Fibroblast of lung (primary cell): ENCODE measurements around the gene BBOF1.

Source experiments
- EZH2 ChIP-seq: IDR thresholded peaks from 2 replicates; pipeline ENCODE4 v1.5.1; 2012; ENCODE audit warnings: low read length, control low read depth, mild to moderate bottlenecking; ENCODE audit errors: missing control alignments
- TF ChIP-seq, protein P1 (sequence below), 2 donors: IDR thresholded peaks in 1 of 2; conservative IDR thresholded peaks in 1 of 2; 1 replicate in 1 of 2; 2 replicates in 1 of 2; pipeline ENCODE4 v1.5.1; 2011 to 2012; ENCODE audit warnings: low read length in 2 of 2, control low read depth in 1 of 2, inconsistent platforms in 1 of 2, low read depth in 1 of 2, mild to moderate bottlenecking in 1 of 2

DNA sequence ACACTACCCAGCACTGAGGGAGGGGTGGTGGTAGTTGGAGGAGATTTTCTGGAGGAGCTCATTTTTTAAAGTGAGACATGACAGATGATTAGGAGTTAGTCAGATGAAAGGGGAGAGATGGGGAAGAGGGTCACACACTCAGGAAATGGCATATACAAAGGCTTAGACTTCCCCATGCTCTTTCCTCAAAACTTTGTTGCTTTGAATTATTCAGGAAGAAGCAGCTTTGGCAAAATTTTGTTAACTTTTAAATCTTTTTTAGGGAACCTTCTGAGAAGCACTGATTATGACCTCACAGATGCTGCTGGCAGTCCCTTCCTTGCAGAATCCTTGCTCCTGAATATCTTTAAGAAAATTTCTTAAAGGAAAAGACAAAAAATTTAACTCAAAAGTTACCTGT lies 45.3 kb downstream of the BBOF1 start:
- TF ChIP-seq, protein P1, sequence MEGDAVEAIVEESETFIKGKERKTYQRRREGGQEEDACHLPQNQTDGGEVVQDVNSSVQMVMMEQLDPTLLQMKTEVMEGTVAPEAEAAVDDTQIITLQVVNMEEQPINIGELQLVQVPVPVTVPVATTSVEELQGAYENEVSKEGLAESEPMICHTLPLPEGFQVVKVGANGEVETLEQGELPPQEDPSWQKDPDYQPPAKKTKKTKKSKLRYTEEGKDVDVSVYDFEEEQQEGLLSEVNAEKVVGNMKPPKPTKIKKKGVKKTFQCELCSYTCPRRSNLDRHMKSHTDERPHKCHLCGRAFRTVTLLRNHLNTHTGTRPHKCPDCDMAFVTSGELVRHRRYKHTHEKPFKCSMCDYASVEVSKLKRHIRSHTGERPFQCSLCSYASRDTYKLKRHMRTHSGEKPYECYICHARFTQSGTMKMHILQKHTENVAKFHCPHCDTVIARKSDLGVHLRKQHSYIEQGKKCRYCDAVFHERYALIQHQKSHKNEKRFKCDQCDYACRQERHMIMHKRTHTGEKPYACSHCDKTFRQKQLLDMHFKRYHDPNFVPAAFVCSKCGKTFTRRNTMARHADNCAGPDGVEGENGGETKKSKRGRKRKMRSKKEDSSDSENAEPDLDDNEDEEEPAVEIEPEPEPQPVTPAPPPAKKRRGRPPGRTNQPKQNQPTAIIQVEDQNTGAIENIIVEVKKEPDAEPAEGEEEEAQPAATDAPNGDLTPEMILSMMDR (conservative IDR thresholded peaks at IDR 0.05 in 1 of 2, IDR thresholded peaks at IDR 0.05 in 1 of 2; ENCODE audit: low read depth in 1 of 2, low read length in 2 of 2), result no peak
- TF ChIP-seq EZH2, result no peak
